RWPE2 (cell line): ENCODE measurements around the gene PRRX2.
A peak's percentile ranks its signal among the peaks of the same experiment; 100 is the strongest.

Experiments used
- ATAC-seq: fragments of 200-7000 bp; cut with Tn5 transposase; 3 replicates; pipeline ENCODE4 v1.9.1; 2021; ENCODE audit warnings: low read depth
- DNase-seq: peaks from one replicate; pipeline ENCODE4 v3.0.0-alpha.2; 2020; ENCODE audit warnings: low spot score
- H3K27ac ChIP-seq: fragments of 450-650 bp; 2 replicates; pipeline ENCODE4 v1.5.1; 2017; ENCODE audit warnings: mild to moderate bottlenecking; ENCODE audit not compliant: poor library complexity, severe bottlenecking
- H3K27me3 ChIP-seq: fragments of 250-450 bp; sonication (Bioruptor Pico); 2 replicates; pipeline ENCODE4 v1.5.1; 2021; ENCODE audit warnings: mild to moderate bottlenecking, moderate library complexity; ENCODE audit not compliant: insufficient read depth, poor library complexity, severe bottlenecking
- H3K36me3 ChIP-seq: fragments of 250-450 bp; sonication (Bioruptor Pico); 2 replicates; pipeline ENCODE4 v1.5.1; 2020; ENCODE audit warnings: low read depth, mild to moderate bottlenecking, moderate library complexity
- H3K4me1 ChIP-seq: fragments of 250-450 bp; sonication (Bioruptor Pico); 2 replicates; pipeline ENCODE4 v1.5.1; 2021; ENCODE audit warnings: mild to moderate bottlenecking, moderate library complexity; ENCODE audit not compliant: insufficient read depth, poor library complexity, severe bottlenecking
- H3K4me3 ChIP-seq: fragments of 250-450 bp; sonication (Bioruptor Pico); 2 replicates; pipeline ENCODE4 v1.5.1; 2021; ENCODE audit warnings: mild to moderate bottlenecking, moderate library complexity; ENCODE audit not compliant: severe bottlenecking
- H3K9me3 ChIP-seq: fragments of 250-450 bp; sonication (Bioruptor Pico); 2 replicates; pipeline ENCODE4 v1.5.1; 2021; ENCODE audit warnings: mild to moderate bottlenecking, moderate library complexity; ENCODE audit not compliant: severe bottlenecking
- TF ChIP-seq, protein P1 (sequence below): fragments of 450-650 bp; IDR thresholded peaks from one replicate; pipeline ENCODE4 v1.5.1; 2017; ENCODE audit warnings: mild to moderate bottlenecking, moderate library complexity; ENCODE audit not compliant: poor library complexity, severe bottlenecking

The PRRX2 gene

DNA sequence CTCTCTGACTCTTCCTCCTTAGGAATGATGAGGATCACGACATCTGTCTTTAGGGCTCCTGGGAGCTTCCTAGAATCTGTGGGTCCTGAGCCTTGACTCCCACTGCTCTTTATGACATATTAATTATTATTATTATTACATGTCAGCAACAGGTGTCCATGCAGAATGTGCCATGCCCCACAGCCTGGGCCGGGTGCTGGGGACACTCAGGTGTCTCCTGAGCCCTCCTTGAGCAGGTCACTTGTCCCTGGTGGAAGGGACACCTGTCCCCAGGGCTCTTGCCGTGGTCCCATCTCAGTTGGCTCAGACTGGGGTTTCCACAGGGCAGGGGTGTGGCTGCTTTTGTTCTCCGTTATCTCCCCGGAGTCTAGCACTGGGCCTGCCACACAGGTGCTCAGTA, 53.2 kb downstream of the PRRX2 start:
- no peak for ATAC-seq
- Histone ChIP-seq H3K27ac (no peak overlapping the region), H3K9me3 (no peaks in the 10 kb centered on the region), H3K27me3 (no peaks in the 10 kb centered on the region), H3K4me3 (no peak overlapping the region), H3K4me1 (no peaks in the 10 kb centered on the region), H3K36me3 (no peaks in the 10 kb centered on the region)
- TF ChIP-seq, protein P1, sequence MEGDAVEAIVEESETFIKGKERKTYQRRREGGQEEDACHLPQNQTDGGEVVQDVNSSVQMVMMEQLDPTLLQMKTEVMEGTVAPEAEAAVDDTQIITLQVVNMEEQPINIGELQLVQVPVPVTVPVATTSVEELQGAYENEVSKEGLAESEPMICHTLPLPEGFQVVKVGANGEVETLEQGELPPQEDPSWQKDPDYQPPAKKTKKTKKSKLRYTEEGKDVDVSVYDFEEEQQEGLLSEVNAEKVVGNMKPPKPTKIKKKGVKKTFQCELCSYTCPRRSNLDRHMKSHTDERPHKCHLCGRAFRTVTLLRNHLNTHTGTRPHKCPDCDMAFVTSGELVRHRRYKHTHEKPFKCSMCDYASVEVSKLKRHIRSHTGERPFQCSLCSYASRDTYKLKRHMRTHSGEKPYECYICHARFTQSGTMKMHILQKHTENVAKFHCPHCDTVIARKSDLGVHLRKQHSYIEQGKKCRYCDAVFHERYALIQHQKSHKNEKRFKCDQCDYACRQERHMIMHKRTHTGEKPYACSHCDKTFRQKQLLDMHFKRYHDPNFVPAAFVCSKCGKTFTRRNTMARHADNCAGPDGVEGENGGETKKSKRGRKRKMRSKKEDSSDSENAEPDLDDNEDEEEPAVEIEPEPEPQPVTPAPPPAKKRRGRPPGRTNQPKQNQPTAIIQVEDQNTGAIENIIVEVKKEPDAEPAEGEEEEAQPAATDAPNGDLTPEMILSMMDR, result no peak
- no peak for DNase-seq

DNA sequence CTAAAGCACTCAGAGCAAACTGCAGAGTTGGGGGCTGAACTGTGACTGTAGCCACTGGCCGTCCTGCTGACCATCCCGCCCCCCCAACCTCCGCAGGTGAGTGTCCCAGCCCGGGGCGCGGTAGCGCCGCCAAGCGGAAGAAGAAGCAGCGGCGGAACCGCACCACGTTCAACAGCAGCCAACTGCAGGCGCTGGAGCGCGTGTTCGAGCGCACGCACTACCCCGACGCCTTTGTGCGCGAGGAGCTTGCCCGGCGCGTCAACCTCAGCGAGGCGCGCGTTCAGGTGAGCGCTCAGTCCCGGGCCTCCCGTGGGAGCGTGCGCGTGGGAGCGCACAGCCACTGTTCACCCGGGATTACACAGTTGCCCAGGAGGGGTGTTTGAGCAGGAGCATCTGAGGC, 53.7 kb downstream of the PRRX2 start:
- ATAC-seq (no peak), DNase-seq (no peak)
- Histone ChIP-seq H3K9me3 (no peaks in the 10 kb centered on the region), H3K4me3 (no peak overlapping the region), H3K4me1 (no peaks in the 10 kb centered on the region), H3K27me3 (no peaks in the 10 kb centered on the region), H3K36me3 (no peaks in the 10 kb centered on the region), H3K27ac (no peak overlapping the region)
- TF ChIP-seq, protein P1, result no peak

DNA sequence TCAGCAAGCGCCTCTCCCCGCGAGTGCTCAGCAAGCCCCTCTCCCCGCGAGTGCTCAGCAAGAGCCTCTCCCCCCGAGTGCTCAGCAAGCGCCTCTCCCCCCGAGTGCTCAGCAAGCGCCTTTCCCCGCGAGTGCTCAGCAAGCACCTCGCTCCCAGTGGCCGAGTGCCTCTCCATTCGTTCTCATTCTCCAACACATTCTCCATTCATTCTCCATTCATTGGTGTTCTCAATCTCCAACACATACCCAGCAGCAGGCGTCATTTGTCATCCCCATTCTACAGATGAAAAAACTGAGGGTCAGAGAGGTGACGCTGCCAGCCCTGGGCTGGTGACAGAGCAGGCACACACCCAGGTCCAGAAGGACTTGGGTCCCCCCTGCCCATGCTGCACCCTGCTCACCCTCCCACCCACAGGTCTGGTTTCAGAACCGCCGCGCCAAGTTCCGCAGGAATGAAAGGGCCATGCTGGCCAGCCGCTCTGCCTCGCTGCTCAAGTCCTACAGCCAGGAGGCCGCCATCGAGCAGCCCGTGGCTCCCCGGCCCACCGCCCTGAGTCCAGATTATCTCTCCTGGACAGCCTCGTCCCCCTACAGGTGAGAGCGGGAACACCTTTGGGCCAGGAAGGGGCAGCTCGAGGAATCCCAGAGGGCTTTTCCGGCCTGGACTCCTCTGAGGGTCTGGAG, 54.9 kb downstream of the PRRX2 start:
- Histone ChIP-seq H3K27me3 (no peaks in the 10 kb centered on the region), H3K27ac (no peak overlapping the region), H3K9me3 (no peaks in the 10 kb centered on the region), H3K36me3 (no peaks in the 10 kb centered on the region), H3K4me1 (no peaks in the 10 kb centered on the region), H3K4me3 (no peak overlapping the region)
- no peak; the same call in 2 of the 3 replicates for ATAC-seq
- TF ChIP-seq, protein P1, result peak; percentile 18
- DNase-seq, result no peak

DNA sequence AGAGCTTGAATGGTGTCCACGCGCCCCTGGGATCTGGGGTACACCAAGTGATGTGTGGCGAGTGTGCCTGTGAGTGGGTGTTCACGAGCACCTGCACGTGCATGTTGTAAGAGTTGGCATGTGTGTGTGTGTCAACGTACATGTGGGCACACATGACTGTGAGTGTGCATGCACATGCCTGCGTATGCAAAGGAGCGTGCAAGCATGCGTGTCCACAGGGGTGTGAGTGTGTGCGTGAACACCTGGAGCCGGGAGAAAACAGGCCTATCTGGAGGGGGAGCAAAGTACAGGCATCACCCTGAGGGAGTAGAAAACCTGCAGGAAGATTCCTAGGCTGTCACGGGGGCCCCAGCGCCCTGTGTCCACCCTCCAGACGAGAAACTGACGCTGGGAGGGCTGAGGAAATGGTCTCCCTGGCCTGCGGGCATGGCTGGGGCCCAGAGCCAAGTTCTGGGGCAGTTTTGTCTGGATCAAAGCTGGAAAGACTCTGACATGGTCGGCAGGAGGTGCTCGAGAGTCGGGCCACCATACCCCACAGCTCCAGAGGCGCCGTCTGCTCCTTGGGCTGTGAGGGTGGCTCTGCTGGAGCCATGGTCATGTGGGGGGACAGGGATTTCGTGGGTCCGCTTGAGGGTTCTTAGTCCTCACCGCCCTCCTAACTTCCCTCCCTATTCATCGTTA, 55.6 kb downstream of the PRRX2 start:
- no peak for ATAC-seq
- TF ChIP-seq, protein P1, result peak; percentile 8
- H3K36me3 ChIP-seq, result no peaks in the 10 kb centered on the region
- no peak overlapping the region for H3K4me3 ChIP-seq
- no peaks in the 10 kb centered on the region for H3K27me3 ChIP-seq
- no peak for DNase-seq
- H3K9me3 ChIP-seq, result no peaks in the 10 kb centered on the region
- H3K27ac ChIP-seq, result no peak overlapping the region
- H3K4me1 ChIP-seq, result no peaks in the 10 kb centered on the region

DNA sequence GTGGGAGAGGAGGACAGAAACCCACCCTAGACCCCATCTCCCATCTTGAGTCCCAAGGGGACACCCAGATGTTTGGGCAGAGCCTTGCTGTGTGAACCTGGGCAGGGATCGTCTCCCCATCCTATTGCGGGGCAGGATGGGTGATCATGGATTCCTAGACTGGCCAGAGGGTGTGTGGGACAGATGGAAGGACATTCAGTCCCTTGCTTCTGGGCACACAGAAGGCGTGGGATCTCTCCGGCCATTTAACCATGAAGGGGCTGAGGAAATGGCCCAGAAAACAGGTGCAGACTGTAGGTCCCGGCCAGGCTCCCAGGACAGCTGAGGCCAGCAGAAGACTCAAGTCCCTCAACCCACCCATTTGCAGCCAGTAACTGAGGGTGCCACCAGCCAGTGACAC, 57.5 kb downstream of the PRRX2 start:
- H3K27me3 ChIP-seq, result no peaks in the 10 kb centered on the region
- ATAC-seq (no peak), DNase-seq (no peak)
- no peak overlapping the region for H3K4me3 ChIP-seq
- H3K4me1 ChIP-seq, result no peaks in the 10 kb centered on the region
- no peaks in the 10 kb centered on the region for H3K9me3 ChIP-seq
- H3K27ac ChIP-seq, result no peak overlapping the region
- TF ChIP-seq, protein P1, result no peak
- no peaks in the 10 kb centered on the region for H3K36me3 ChIP-seq
